Subcutaneous adipose tissue (tissue), 4 donors: ENCODE measurements around the gene CMIP. TPM values are rescaled to one million over a fixed set of nuclear protein-coding genes. Genes with fewer than 3 reads are reported as not detected.

ENCODE experiments used
- total RNA-seq, 4 donors: library from RNA; depleted of rRNA; stranded (reverse); fragments of >200 nt; gene quantifications; one replicate each; pipeline ENCODE4 v1.1.0, GENCODE V29; 2016
- TF ChIP-seq, protein P1 (sequence below): fragments of 450-650 bp; IDR thresholded peaks from one replicate; pipeline ENCODE4 v1.5.1; 2016; ENCODE audit warnings: low read depth, mild to moderate bottlenecking, control low read depth, antibody characterized with exemption, moderate library complexity

Gene CMIP
- total RNA-seq, 4 donors from 2014 or later = 19.9 to 40.3 (median 26.0) TPM

DNA sequence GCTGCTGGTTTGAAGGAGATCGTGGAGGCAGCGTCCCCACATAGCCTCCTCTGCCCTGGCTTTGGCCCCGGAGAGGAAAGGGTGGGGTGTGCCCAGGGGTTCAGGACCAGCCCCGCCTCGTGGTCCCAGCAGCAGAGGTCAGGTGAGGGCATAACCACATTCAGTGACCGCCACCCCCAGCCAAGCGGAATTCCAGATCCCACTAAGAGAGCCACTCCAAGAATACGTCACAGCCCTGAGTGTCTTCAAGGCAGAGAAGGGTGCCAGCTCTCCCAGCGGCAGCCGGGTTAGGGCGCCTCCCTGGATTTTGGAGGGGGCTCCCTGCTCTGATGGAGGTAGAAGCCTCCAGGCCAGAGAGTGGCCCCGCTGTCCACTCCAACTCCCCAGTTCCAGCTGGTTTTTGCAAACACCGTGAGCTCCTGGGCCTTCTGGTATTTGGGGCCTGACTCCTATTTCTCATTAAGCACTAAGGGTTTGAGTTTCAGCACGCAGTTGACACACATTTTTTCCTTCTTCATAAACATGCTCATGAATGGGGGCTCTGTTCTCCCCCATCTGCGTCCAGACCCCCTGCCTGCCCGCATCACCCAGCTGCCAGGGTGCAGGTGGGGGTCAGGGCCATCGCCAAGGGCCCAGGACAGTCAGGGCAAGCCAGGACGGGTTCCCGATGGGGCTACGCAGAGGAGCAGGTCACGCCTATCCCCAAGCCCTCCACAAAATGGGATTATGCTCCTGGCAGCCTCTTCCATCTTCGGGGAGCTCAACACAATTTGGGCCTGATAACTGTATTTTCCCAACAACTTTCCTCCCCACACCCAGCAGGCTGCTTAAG lies 236.1 kb downstream of the CMIP start:
- TF ChIP-seq, protein P1, sequence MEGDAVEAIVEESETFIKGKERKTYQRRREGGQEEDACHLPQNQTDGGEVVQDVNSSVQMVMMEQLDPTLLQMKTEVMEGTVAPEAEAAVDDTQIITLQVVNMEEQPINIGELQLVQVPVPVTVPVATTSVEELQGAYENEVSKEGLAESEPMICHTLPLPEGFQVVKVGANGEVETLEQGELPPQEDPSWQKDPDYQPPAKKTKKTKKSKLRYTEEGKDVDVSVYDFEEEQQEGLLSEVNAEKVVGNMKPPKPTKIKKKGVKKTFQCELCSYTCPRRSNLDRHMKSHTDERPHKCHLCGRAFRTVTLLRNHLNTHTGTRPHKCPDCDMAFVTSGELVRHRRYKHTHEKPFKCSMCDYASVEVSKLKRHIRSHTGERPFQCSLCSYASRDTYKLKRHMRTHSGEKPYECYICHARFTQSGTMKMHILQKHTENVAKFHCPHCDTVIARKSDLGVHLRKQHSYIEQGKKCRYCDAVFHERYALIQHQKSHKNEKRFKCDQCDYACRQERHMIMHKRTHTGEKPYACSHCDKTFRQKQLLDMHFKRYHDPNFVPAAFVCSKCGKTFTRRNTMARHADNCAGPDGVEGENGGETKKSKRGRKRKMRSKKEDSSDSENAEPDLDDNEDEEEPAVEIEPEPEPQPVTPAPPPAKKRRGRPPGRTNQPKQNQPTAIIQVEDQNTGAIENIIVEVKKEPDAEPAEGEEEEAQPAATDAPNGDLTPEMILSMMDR = no peak

DNA sequence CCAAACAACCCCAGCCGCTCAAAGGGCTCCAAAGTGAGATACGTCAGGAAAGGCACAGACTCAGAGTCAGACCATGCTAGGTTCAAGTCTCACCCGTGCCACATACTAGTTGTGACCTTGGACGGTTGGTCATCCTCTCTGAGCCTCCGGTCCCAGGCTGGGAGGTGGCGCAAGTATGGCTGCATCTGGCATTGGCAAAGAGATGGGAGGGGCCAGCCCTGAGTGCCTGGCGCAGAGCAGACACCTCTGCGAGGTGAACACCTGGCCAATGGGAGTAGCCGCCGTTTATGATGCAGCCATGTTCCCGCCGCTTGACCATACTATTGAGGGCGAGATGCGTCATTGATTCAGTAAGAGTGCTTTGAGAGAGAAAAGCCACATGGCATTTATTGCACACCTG lies 236.7 kb downstream of the CMIP start:
- TF ChIP-seq, protein P1 = no peak

- TF ChIP-seq, protein P1 = no peak
Observed at GRCh38 chr16:81684242-81684837, 239.7 kb downstream of the CMIP start.

GRCh38 chr16:81684901-81685300 lies 240.3 kb downstream of the CMIP start:
- TF ChIP-seq, protein P1 = no peak

- TF ChIP-seq, protein P1 = no peak
Observed at GRCh38 chr16:81686391-81687130, 242.0 kb downstream of the CMIP start.

GRCh38 chr16:81687131-81687456 lies 242.5 kb downstream of the CMIP start:
- TF ChIP-seq, protein P1 = no peak

GRCh38 chr16:81688182-81688581 lies 243.6 kb downstream of the CMIP start:
- TF ChIP-seq, protein P1 = no peak
